ENCODE measurements around the gene FAM20C.

FAM20C gene

GRCh38 chr7:171912-172515 lies 20.4 kb upstream of the FAM20C start:
- Histone ChIP-seq H3K4me2 (ENCODE audit: low read length) (no peak overlapping the region), H3K9ac (ENCODE audit: low read length) (no peak overlapping the region), H4K20me1 (ENCODE audit: insufficient read depth, low read length) (no peaks in the 10 kb centered on the region), H3K36me3 (replicated peaks; ENCODE audit: low read depth, low read length) (no peaks in the 10 kb centered on the region), H2AFZ (ENCODE audit: low read depth, low read length) (no peak overlapping the region), H3K79me2 (ENCODE audit: low read length) (no peaks in the 10 kb centered on the region), H3K27me3 (ENCODE audit: low read depth, low read length) (no peaks in the 10 kb centered on the region), H3K9me3 (ENCODE audit: insufficient read depth, low read length) (no peaks in the 10 kb centered on the region), H3K27ac (ENCODE audit: low read length) (no peak overlapping the region), H3K4me3 (ENCODE audit: low read length) (no peak overlapping the region), H3K4me1 (ENCODE audit: low read length) (no peaks in the 10 kb centered on the region)
- no peak for TF ChIP-seq EZH2phosphoT487 (IDR thresholded peaks at IDR 0.05; ENCODE audit: low read depth)
- TF ChIP-seq, protein P1, sequence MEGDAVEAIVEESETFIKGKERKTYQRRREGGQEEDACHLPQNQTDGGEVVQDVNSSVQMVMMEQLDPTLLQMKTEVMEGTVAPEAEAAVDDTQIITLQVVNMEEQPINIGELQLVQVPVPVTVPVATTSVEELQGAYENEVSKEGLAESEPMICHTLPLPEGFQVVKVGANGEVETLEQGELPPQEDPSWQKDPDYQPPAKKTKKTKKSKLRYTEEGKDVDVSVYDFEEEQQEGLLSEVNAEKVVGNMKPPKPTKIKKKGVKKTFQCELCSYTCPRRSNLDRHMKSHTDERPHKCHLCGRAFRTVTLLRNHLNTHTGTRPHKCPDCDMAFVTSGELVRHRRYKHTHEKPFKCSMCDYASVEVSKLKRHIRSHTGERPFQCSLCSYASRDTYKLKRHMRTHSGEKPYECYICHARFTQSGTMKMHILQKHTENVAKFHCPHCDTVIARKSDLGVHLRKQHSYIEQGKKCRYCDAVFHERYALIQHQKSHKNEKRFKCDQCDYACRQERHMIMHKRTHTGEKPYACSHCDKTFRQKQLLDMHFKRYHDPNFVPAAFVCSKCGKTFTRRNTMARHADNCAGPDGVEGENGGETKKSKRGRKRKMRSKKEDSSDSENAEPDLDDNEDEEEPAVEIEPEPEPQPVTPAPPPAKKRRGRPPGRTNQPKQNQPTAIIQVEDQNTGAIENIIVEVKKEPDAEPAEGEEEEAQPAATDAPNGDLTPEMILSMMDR (IDR thresholded peaks at IDR 0.05; ENCODE audit: low read depth, low read length): no peak

DNA sequence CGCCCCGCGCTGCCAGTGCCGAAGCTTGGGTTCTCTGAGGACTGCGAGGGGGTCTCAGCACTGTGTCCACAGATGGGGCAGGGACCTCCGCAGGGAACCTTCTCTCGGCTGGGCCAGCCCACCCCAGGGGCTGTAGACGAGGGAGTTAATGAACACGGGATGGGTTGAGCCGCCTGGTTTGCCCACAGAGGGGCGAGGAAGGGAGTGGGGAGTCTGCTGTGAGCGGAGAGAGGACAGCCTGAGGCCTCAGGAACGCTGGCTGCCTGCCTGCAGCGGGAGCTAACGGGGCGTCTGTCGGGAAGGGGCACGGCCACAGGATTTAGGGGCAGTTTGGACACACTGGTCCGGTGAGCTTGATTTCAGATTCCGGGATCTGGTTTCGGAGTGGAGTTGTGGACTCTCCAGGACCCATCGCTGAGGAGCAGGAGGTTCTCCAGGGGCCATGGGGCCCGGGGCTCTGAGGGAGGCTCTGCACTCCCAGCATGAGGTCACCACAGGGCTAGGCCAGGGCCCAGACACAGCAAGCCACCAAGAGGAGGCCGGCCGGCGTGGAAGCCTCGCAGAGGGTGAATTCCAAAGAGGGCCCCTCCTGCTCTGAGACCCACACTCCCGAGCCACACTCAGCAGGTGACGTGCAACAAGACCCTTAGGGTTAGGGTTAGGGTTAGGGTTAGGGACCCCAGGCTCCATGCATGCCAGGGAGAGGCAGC lies 19.0 kb upstream of the FAM20C start:
- no peaks in the 10 kb centered on the region for H3K79me2 ChIP-seq (ENCODE audit: low read length)
- no peak overlapping the region for H3K27ac ChIP-seq (ENCODE audit: low read length)
- no peak overlapping the region for H3K4me3 ChIP-seq (ENCODE audit: low read length)
- H3K36me3 ChIP-seq (replicated peaks; ENCODE audit: low read depth, low read length): no peaks in the 10 kb centered on the region
- no peaks in the 10 kb centered on the region for H3K4me1 ChIP-seq (ENCODE audit: low read length)
- no peak overlapping the region for H2AFZ ChIP-seq (ENCODE audit: low read depth, low read length)
- no peaks in the 10 kb centered on the region for H3K9me3 ChIP-seq (ENCODE audit: insufficient read depth, low read length)
- H3K4me2 ChIP-seq (ENCODE audit: low read length): no peak overlapping the region
- TF ChIP-seq, protein P1 (IDR thresholded peaks at IDR 0.05; ENCODE audit: low read depth, low read length): no peak
- no peaks in the 10 kb centered on the region for H3K27me3 ChIP-seq (ENCODE audit: low read depth, low read length)
- H4K20me1 ChIP-seq (ENCODE audit: insufficient read depth, low read length): no peaks in the 10 kb centered on the region
- H3K9ac ChIP-seq (ENCODE audit: low read length): no peak overlapping the region

DNA sequence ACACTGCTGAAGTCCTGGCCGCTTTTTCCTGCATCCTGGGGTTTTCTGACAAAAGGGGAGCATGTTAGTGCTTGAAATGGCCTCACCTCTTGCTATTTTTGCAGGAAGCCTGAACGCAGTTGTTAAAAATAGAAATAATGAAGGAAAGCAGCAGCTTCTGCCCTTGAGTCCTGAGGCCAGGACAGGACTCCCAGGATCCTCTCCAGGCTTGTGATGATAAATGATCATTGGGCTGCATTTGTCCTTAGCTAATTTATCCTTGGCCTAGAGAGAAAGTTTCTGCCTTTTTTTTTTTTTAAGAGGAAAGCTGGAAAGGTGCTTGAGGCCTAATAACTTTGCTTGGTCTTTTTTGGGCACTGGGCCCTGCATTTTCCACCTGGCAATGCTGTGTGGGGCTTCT lies 17.7 kb upstream of the FAM20C start:
- no peak overlapping the region for H3K9ac ChIP-seq (ENCODE audit: low read length)
- H2AFZ ChIP-seq (ENCODE audit: low read depth, low read length): no peak overlapping the region
- H3K27ac ChIP-seq (ENCODE audit: low read length): no peak overlapping the region
- H3K36me3 ChIP-seq (replicated peaks; ENCODE audit: low read depth, low read length): no peaks in the 10 kb centered on the region
- H3K4me1 ChIP-seq (ENCODE audit: low read length): no peaks in the 10 kb centered on the region
- H3K79me2 ChIP-seq (ENCODE audit: low read length): no peaks in the 10 kb centered on the region
- H3K27me3 ChIP-seq (ENCODE audit: low read depth, low read length): no peaks in the 10 kb centered on the region
- H4K20me1 ChIP-seq (ENCODE audit: insufficient read depth, low read length): no peaks in the 10 kb centered on the region
- TF ChIP-seq, protein P1 (IDR thresholded peaks at IDR 0.05; ENCODE audit: low read depth, low read length): no peak
- TF ChIP-seq EZH2phosphoT487 (IDR thresholded peaks at IDR 0.05; ENCODE audit: low read depth): no peak
- H3K9me3 ChIP-seq (ENCODE audit: insufficient read depth, low read length): no peaks in the 10 kb centered on the region
- no peak overlapping the region for H3K4me2 ChIP-seq (ENCODE audit: low read length)
- no peak overlapping the region for H3K4me3 ChIP-seq (ENCODE audit: low read length)

DNA sequence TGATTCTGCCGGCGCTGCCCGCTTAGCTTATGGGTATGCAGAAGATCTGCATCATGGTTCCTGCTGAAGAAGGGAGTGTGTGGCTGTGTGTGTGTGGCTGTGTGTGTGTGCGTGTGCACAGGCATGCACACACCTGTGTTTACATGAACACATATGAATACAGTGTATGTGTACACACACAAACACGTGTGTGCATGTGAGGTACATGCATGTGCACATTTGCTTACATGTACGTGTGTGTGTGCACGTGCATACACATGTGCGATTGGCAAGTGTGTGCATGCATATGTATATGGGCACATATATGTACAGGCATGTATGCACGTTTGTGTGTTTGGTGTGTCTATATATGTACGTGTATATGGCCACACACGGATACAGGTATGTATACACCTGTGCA lies 16.4 kb upstream of the FAM20C start:
- Histone ChIP-seq H3K27ac (ENCODE audit: low read length) (no peak overlapping the region), H2AFZ (ENCODE audit: low read depth, low read length) (no peak overlapping the region), H3K36me3 (replicated peaks; ENCODE audit: low read depth, low read length) (no peaks in the 10 kb centered on the region), H3K27me3 (ENCODE audit: low read depth, low read length) (no peaks in the 10 kb centered on the region), H3K4me2 (ENCODE audit: low read length) (no peak overlapping the region), H3K9me3 (ENCODE audit: insufficient read depth, low read length) (no peaks in the 10 kb centered on the region), H3K4me3 (ENCODE audit: low read length) (no peak overlapping the region), H3K9ac (ENCODE audit: low read length) (no peak overlapping the region), H3K79me2 (ENCODE audit: low read length) (no peaks in the 10 kb centered on the region), H3K4me1 (ENCODE audit: low read length) (no peaks in the 10 kb centered on the region), H4K20me1 (ENCODE audit: insufficient read depth, low read length) (no peaks in the 10 kb centered on the region)
- TF ChIP-seq, protein P1 (IDR thresholded peaks at IDR 0.05; ENCODE audit: low read depth, low read length): no peak
- TF ChIP-seq EZH2phosphoT487 (IDR thresholded peaks at IDR 0.05; ENCODE audit: low read depth): no peak
